Retina (tissue), 1 donor: ENCODE results near the gene NKD2.
A peak's percentile ranks its signal among the peaks of the same experiment; 100 is the strongest.
"Not testable (repeated sequence)": the region's sequence is repeated elsewhere in the genome, so short reads cannot be mapped to it uniquely, and the experiment has no call there.

ENCODE experiments used
- DNase-seq: peaks from one replicate; pipeline ENCODE4 v3.0.0-alpha.2; 2016

NKD2 gene

GRCh38 chr5:1014781-1015221 is 6.2 kb downstream of the NKD2 start:
- DNase-seq: no peak

GRCh38 chr5:1015507-1015906 is 6.9 kb downstream of the NKD2 start:
- DNase-seq: no peak

GRCh38 chr5:1016036-1016435 is 7.4 kb downstream of the NKD2 start:
- DNase-seq: no peak

GRCh38 chr5:1016476-1016875 is 7.9 kb downstream of the NKD2 start:
- DNase-seq: no peak

- no peak for DNase-seq
Measured at GRCh38 chr5:1017056-1017455, 8.5 kb downstream of the NKD2 start.

GRCh38 chr5:1017691-1018455 is 9.3 kb downstream of the NKD2 start:
- DNase-seq: no peak

- no peak for DNase-seq
Measured at GRCh38 chr5:1018596-1018995, 10.0 kb downstream of the NKD2 start.

- DNase-seq: no peak
Measured at GRCh38 chr5:1019001-1019905, 10.7 kb downstream of the NKD2 start.

GRCh38 chr5:1020452-1020961 is 11.9 kb downstream of the NKD2 start:
- no peak for DNase-seq

GRCh38 chr5:1021136-1021968 is 12.8 kb downstream of the NKD2 start:
- no peak for DNase-seq

GRCh38 chr5:1021969-1022336 is 13.4 kb downstream of the NKD2 start:
- not testable (repeated sequence) for DNase-seq

- DNase-seq: no peak
Measured at GRCh38 chr5:1026700-1027621, 18.4 kb downstream of the NKD2 start.

GRCh38 chr5:1027631-1028441 is 19.2 kb downstream of the NKD2 start:
- DNase-seq: no peak

GRCh38 chr5:1028481-1029281 is 20.1 kb downstream of the NKD2 start:
- no peak for DNase-seq

GRCh38 chr5:1029282-1029944 is 20.8 kb downstream of the NKD2 start:
- DNase-seq: no peak

GRCh38 chr5:1029945-1030625 is 21.5 kb downstream of the NKD2 start:
- no peak for DNase-seq

GRCh38 chr5:1030801-1031271 is 22.2 kb downstream of the NKD2 start:
- DNase-seq: peak; percentile 54

- DNase-seq: no peak
Measured at GRCh38 chr5:1031306-1031959, 22.8 kb downstream of the NKD2 start.
